EL (cell line): ENCODE measurements around the gene CASP9.
"Not testable (repeated sequence)": the region's sequence is repeated elsewhere in the genome, so short reads cannot be mapped to it uniquely, and the experiment has no call there.

Source experiments
- DNase-seq: peaks from one replicate; pipeline ENCODE4 v3.0.0-alpha.2; 2016

Gene CASP9

DNA sequence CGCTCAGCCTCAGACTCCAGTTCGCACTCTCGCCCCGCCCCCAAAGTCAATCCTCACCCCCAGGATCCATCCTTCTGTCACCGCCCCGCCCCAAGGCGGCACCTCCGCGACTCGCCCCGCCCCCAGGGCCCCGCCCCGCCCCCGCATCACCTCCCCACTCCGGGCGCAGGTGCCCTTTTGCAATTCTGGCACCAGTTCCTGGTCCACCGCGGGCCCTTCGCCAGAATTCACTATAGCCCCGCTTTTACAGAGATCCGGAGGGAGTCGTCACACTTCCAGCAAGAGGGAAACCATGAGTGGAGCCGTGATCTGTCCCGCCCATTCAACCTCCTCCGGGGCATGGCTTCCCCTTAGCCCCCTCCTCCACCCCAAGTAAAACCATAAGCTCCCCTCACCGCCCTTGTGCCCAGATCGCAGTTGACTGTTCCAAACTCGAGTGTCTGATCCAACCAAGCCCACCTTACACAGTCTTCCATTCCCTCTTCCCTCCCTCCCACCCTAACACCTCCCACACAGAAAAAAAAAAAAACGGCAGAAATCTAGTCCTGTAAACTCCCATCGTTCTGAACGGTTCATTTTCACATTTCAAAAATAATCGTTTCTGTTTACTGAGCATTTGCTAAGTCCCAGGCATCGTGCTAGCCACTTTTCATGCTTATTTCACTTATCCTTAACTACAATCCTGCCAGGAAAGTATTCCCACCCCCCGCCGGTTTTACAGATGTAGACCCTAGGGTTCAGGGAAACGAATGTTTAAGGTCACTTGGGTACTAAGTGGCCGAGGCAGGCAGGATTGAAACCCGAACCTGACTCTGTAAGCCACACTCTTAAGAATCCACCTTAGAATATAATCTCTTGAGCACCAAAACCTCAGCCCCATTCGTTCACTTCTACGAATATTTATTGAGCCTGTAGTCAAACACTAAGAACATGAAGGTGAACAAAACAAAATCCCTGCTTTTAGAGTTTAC is 1.3 kb upstream of the CASP9 start:
- DNase-seq, result peak; percentile 99

DNA sequence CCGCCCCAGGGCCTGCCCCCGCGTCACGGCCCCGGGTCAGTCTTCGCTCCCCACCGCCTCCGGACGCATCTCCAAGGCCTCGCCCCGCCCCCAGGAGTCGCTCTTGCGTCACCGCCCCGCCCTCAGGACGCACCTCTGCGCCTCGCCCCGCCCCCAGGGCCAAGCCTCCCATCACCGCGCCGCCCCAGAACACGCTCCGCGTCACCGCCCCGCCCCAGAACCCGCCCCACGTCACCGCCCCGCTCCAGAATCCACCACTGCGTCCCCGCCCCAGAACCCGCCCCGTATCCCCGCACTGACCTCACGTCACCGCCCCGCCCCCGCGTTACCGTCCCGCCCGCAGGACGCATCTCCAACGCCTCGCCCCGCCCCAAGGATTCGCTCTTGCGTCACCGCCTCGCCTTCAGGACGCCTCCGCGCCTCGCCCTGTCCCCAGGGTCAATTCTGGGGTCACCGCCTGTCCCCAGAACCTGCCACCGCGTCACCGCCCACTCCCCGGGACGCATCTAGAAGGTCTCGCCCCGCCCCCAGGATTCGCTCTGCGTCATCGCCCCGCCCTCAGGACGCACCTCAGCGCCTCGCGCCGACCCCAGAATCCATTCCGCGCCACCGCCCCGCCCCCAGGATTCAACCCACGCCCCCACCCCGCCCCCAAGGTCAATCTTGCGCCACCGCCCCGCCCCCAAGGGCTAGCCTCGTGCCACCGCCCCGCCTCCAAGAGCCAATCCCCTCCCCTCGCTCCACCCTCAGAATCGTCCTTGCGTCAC is 451 bp upstream of the CASP9 start:
- DNase-seq, result peak; percentile 96

DNA sequence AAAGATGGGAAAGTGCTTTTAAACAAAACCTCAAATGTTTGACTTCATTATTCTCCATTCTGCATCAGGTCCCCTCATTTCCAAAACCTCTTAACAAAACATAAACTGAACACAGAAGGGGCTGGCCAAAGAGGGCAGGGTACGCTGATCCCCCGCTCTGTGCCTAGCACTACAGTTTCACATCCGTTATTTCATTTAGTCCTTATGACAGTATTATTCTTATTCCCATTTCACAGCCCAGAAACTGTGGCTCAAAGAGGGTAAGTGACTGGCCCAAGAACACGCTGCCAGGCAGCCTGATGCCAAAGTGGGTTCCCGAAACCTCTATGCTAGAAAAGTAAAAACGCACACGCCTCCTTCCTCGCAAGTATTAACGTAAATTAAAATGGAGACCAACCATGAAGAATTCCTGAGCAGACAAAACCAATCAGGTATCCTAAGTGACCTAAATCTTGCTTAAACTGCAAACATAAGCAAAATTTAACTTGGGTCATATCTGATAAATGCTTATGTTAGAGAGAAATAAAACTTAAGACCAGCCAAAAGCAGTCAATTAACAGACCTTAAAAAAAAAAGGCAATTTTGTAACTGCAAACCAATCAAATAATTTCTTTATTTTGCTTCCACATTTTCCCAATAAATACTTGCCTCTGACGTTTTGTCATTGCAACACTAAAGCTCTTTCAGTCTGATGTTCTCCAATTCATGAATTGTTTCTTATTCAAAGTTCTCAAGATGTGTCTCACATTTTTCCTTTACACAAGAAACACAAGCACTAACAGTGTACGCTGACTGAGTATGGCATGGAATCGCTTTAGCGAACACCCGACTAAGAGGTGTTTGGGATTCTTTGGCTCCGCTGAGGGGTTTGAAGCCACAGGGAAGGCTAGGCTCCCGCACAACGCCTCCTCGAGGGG is 653 bp downstream of the CASP9 start:
- no peak for DNase-seq

DNA sequence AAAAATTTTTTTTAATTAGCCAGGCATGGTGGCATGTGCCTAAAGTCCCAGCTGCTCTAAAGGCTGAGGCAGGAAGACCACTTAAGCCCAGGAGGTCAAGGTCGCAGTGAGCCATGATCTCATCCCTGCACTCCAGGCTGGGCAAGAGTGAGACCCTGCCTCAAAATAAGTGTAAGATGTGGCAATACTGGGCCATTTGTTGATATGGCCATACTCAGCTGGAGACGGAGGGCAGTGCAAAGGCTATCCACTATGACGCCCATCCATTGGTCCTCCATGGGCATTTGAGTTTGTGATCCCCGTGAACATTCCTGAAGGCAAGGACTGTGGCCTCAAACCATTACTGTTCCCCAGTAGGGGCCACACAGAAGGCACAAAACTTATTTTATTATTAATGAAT is 1.5 kb downstream of the CASP9 start:
- DNase-seq, result no peak

DNA sequence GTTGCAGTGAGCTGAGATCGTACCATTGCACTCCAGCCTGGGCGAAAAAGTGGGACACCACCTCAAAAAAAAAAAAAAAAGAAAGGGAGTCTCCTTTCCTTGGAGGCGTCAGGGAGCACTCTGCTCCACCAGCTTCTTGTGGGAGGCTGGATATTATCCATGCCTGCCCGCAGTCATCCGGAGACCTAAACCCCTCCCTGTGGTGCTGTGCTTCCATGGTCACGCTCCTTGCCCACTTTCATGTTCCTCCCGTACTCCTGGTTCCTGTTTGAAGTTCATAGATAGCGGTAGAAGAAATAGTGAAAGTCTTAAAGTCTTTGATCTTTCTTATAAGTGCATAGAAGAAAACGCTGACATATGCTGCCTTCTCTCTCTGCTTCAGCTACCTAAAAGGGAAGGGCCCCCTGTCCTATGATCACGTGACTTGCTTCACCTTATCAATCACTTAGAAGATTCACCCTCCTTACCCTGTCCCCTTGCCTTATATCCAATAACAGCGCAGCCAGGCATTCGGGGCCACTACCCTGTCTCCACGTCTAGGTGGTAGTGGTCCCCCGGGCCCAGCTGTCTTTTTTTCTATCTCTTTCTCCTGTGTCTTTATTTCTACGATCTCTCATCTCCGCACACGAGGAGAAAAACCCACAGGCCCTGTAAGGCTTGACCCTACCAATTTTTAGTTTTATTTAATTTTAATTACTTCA is 2.7 kb downstream of the CASP9 start:
- not testable (repeated sequence) for DNase-seq

DNA sequence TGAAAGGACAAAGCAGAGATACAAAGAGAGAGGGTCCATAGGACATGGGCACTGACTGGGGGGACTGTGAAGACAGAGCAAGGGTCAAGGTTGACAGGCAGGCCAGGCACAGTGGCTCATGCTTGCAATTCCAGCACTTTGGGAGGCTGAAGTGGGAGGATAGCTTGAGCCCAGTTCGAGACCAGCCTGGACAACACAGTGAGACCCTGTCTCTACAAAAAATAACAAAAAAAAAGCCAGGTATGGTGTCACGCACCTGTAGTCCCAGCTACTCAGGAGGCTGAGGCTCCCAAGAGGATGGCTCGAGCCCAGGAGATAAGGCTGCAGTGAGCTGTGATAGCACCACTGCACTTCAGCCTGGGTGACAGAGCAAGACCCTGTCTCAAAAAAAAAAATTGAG is 4.4 kb downstream of the CASP9 start:
- no peak for DNase-seq

DNA sequence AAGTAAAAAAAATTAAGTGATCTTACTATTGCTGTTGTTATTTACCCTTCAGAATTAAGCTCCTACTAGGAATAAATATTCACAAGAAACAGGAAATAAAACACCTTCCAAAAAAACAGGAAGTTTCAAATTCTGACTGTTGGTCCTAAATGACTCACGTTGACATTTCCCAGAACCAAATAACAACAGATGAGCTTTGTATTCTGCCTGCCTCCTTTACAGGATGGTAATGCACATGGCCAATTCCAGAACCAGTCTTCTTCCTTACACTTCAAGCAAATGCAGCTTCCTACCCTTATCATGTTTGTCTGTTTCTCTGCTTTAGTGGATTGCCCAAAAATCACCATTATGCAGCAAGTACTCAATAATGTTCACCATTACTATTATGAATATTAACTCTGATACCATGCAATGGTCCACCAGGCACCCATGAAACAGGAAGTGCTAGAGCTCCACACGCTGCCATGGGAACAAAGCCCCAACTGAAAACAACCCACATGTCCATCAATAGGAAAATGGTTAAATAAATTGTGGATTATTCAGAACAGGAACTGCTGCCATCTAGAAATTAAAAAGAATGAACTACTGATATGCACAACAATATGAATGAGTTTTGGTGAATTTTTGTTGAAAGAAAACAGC is 8.9 kb downstream of the CASP9 start:
- DNase-seq, result no peak

DNA sequence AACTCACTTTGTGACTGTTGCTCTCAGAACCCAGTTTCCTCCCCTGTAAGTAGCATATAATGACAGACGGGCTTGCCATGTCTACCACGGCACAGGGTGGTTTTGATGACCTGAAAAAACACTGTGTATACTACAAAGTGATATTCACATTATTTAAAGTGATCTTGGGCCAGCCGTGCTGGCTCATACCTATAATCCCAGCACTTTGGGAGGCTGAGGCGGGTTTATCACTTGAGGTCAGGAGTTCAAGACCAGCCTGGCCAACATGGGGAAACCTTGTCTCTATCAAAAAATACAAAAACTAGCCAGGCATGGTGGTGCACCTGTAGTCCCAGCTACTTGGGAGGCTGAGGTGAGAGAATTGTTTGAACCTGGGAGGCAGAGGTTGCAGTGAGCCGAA is 9.5 kb downstream of the CASP9 start:
- DNase-seq, result not testable (repeated sequence)

DNA sequence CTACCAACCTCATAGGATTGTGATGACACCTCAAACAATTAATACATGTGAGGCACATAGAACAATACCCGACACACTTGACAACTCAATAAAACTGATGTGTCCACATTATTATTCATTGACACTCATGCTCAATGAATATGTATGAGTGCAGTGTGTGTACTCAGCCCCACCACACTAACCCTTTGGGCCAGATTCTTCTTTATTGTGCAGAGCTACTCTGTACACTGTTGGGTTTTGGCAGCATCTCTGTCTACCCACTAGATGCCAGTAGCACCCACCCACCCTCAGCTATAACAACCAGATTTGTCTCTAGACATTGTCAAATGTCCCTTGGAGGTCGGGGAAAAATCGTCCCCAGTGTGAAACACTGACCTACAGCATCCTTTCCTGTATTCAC is 10.1 kb downstream of the CASP9 start:
- DNase-seq, result no peak

DNA sequence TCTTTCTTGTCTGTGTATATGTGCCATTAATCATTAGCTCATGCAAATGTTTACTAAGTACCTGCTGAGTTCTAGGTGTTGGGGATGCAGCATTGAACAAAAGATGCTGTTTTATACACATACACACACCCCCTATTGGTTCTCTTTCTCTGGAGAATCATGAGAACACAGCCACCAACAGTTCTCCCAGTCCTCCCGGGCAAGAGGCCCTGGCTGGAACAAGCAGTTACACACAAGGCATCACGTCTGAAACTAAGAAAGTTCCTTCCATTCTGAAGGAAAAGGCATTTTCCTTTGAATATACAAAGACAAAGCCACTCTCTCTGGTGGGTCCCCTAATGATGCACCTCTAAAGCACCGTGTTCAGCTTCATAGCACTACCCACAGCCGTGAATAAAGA is 10.8 kb downstream of the CASP9 start:
- no peak for DNase-seq

DNA sequence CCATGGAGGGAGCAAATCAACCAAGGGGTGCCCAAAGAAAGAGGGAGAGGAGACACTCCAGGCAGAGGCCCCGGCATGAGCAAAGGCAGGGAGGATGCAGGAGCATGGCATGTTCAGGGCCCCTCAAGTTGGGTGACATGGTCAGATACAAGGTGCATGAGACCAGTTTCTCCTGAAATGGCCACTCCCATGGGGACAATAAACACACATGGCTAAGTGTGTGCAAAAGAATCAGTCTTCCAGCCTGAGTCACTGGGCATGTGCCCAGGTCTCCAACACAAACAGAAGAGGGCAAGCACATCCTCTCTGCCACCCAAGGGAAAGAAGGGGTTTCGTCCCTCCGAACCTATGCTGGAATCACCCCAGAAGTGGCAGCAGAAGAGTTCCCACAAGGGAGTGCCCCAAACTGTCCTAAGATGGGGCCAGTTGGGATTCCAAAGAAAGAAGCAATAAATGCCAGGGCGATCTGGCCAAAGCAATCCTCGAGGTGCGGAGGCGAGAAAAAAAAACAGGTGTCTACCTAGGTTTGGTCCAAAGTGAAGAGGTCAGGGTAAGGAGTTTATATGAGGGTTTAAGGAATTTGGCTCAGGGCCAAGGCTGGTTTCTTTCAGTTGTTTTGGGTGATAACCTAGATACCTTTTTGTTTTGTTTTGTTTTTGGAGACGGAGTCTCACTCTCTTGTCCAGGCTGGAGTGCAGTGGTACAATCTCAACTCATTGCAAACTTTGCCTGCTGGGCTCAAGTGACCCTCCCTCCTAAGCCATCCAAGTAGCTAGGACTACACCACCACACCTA is 13.2 kb downstream of the CASP9 start:
- DNase-seq, result no peak

DNA sequence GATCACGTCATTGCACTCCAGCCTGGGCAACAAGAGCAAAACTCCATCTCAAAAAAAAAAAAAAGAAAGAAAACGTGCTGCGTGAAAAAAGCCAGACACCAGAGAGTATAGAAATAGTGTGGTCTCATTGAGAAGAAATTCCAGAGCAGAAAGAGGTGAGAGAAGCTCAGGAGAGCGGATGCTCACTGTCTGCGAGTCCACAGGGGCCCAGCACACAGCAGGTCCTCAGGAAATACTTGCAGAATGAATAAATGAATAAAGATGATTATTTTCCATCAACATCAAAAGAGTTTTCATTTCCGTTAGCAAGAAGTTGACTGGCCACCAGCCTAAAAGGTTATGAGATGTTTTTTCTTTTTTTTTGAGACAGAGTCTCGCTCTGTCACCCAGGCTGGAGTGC is 14.4 kb downstream of the CASP9 start:
- no peak for DNase-seq

DNA sequence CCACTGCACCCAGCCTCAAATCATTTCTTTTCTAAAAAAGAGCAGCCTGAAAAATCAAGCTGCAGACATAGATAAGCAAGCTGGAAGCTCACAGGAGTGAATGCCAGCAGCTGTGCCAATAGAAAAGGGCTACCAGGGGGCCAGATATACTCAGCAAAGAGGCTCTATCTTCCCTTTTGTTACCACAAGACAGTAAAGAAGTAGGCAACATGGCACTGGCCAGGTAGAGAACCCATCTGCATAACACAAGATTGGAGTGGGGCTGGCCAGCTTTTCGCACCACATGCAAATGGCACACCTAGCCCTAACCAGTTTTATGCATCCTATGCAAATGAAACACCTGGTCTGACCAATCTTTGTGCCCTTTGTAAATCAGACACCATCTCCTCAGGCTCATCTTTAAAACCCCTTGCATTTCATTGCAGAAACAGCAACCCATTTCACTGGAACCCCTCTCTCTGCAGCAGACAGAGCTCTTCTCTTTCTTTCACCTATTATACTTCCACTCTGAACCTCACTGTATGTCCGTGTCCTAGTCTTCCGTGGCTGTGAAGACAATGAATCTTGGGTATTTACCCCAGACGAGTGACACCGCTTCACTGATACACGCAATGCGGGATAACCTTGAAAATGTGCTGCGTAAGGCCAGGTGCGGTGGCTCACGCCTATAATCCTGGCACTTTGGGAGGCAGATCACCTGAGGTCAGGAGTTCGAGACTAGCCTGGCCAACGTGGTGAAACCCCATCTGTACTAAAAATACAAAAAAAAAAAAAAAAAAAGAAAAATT is 15.1 kb downstream of the CASP9 start:
- DNase-seq, result no peak

DNA sequence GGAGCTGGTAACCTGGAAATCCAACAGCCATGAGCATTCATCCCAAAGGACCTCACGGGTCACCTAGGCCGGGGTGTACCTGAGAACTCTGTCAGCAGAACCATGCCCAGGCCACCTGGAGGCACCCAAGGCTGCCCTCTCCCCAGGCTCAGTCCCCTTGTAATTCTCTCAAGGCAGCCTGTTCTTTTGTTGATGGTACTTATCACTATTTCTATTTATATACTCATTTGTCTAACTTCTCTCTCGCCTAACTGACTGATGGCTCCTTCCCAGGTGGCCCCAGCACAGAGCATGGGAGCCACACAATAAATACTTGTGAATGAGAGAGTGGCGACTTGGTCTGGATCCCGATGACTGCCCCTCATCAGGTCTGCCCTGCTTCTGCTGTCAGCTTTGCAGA is 16.7 kb downstream of the CASP9 start:
- no peak for DNase-seq

DNA sequence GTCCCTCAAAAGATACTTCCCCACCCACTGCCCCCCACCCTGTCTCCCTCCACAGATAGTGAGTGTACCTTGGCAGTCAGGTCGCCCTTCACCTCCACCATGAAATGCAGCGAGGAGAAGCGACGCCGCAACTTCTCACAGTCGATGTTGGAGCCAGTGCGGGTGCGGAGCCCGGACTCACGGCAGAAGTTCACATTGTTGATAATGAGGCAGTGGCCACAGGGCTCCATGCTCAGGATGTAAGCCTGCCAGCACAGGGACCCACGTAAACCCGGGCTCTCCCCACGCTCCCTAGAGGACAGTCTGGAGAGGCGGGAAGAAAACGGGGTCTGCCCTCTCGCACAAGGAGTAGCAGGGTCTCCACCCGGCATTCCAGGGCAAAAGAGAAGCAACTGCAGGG is 17.2 kb downstream of the CASP9 start:
- no peak for DNase-seq

DNA sequence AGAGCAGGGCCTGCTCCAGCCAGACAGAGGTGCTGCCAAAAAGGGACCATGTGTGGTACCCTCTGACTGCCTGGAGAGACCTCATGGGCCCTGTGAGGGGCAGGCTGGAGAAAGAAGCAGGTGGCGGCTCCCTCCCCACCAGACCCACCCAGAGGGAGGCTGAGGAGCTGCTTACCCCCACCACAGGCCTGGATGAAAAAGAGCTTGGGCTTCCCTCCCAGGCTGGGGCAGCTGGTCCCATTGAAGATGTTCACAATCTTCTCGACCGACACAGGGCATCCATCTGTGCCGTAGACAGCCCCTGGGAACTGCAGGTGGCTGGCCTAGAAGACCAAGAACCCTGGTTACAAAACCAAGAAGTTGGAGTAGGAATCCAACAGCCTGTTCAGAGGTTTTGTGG is 19.6 kb downstream of the CASP9 start:
- DNase-seq, result no peak

DNA sequence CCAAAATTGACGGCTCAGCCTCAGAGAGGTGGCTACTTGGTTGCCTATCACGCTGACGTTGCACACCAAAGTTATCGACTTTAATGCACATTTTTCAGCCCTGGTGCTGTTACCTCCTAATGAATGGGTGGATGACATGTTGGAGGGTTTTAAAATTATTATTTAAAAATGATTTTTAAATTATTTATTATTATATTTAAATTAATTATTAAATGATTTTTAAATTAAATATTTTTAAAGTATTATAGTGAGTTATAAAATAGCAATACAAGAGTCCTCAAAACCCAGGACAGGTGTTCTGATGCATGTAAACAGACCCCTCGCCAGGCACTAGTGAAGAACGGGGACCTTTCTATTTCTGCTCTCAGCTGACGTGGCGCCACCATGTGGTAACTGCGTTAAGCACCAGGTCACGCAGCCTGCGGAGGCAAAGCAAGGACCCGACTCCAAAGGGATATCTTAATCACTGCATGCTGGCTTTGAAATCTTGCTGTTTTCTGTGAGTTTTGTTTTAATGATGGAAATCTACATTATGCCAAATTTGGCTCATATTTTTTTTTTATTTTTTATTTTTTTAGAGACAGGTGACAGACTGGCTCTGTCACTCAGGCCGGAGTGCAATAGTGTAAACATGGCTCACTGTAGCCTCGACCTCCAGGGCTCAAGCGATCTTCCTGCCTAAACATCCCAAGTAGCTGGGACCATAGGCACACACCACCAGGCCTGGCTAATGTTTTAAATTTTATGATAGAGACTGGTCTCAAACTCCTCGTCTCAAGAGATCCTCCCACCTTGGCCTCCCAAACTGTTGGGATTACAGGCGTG is 22.6 kb downstream of the CASP9 start:
- DNase-seq, result peak; percentile 48

DNA sequence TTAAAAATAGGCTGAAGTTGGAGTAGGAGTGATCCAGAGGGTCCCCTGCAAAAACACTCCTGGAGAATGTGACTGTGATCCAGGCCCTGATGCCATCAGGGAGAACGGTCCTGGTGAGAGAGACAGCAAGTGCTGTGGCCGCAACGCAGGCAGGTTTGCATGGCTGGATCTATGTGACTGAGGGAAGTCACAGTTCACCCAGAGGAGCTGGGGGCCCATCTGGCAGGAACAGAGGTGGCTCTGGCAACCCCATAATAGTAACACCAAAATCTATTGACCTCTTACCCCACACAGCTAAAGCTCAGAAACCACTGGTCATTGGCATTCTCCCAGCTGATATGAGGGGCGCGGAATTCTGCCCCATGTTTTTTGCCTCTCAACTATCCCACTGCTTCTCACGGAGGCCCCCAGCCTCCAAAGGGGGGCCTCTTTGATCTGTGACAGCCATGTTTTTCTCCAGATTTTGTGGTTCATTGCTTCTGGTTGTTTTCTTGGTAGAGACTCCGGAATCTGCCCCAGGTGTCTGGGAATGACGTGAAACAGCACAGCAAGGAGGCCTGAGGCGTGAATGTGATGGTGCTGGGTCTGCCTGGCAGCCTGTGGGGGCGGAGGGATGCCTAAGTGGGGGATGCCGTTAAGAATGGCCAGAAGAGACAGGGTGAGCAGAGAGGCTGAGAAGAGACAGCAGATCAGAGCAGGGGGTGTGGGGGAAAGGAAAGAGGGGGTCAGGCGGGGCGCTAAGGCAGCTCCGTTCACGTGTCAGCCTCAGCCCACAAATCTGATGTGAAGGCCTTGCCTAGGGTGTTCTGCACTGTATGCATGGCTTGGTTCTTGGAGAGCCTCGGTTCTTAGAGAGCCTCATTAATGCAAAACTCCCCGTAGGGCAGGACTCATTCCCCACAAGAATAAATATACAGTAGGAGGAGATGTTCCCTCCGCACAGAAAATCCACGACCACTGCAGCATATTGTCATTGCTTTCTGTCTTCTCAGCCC is 23.5 kb downstream of the CASP9 start:
- DNase-seq, result no peak
